GM18951 (cell line): ENCODE results near the gene COL26A1.
"Not testable (repeated sequence)": the region's sequence is repeated elsewhere in the genome, so short reads cannot be mapped to it uniquely, and the experiment has no call there.

ENCODE experiments used
- POLR2A ChIP-seq: IDR thresholded peaks from 4 replicates; pipeline ENCODE4 v1.6.1; 2011; ENCODE audit warnings: mild to moderate bottlenecking; ENCODE audit not compliant: insufficient read length, insufficient read depth; ENCODE audit errors: extremely low read depth
- in situ Hi-C: fragments of 300-500 bp; cut with MboI; formaldehyde crosslinking; loops from one replicate; pipeline ENCODE4 v1.12.0; 2022; ENCODE audit warnings: low sequenced_read_pairs, mixed read lengths, inconsistent platforms; ENCODE audit not compliant: unreplicated experiment

The COL26A1 gene

GRCh38 chr7:101594790-101595189 lies 232.1 kb downstream of the COL26A1 start:
- in situ Hi-C loops: no loop called here
- TF ChIP-seq POLR2A: no peak

GRCh38 chr7:101595246-101595645 lies 232.6 kb downstream of the COL26A1 start:
- in situ Hi-C loops: no loop called here
- no peak for TF ChIP-seq POLR2A

DNA sequence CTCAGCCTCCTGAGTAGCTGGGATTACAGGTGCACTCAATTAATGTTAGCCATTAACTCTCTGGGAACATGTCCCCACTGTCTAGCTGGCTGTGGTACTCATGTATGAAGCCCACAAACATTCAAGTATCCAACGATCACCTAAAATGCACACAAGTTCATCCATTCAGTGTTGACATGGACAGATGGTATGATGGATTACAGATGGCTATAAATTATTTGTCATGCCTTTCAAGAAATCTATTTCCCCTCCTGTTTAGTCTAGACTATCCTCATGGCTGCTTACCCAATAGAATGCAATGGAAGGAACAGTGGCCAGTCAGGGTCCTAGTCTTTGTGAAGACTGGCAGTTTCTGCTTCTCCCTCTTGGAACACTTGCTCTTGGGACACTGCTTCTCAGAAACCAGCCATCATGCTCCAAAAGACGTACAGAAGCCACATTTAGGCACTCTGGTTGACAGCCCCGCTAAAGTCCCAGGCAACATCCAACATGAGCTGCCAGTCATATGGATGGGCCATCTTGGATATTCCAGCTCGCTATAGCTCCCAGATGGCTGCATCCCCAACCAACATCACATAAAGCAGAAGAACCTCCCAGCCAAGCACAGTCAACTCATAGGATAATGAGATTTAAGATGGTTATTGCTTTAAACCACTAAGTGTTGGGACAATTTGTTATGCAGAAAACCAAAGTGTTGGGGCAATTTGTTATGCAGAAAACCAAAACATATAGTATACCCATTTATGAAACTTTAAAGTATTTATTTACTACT lies 233.3 kb downstream of the COL26A1 start:
- in situ Hi-C loops: no loop called here
- TF ChIP-seq POLR2A: no peak

DNA sequence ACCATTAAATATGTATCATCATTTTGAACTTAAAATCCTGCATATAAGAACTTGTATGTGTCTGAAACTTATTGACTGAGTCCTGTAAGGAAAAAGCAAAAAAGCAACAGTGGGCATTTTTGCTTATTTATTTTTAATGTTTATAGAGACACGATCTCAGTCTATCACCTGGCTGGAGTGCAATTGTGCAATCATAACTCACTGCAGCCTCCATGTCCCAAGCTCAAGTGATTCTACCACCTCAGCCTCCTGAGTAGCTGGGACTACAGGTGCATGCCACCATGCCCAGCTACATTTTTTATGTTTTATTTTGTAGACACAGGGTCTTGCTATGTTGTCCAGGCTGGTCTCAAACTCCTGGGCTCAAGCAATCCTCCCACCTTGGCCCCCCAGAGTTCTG lies 234.2 kb downstream of the COL26A1 start:
- in situ Hi-C loops: no loop called here
- no peak for TF ChIP-seq POLR2A

- in situ Hi-C loops: no loop called here
- no peak for TF ChIP-seq POLR2A
These were observed 235.3 kb downstream of the COL26A1 start for GRCh38 chr7:101597941-101598340.

GRCh38 chr7:101598422-101598985 lies 235.8 kb downstream of the COL26A1 start:
- no peak for TF ChIP-seq POLR2A
- in situ Hi-C loops: no loop called here

DNA sequence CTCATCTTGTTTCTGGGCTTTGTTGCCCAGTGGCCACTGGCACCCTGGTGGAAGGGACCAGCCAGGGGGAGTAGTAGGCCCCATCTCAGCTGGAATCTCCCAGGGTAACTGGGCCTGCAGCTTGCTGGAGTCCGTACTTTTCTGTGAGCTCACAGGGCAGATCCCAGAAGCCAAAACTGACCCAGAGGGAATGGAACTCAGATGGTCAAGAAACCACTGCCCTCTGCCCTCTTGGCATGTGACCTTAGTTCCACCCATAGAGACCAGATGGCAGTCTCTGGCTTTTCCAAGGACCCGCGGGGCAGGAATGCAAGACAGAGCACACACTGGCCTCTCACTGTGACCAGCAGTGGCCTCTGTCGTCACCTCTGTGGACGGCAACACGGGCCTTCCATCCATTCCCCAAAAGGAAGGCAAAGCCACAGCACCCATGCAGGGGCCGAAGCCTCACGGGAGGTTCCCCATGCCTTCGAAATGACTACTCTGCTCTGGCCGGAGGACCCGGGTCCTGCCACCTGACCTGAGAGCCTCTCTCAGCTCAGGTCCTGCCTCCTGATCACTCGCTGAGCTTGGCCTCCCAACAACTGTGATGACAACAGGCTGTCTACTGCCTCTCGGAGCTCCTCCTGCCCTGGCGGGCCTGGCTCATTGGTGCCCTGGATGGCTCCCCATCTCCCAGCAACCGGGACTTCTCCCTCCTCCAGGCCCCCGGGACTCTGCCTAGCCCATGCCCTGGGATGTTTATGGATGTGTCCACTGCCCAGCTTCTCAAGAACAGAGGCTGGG lies 236.5 kb downstream of the COL26A1 start:
- TF ChIP-seq POLR2A: no peak
- in situ Hi-C loops: no loop called here

GRCh38 chr7:101599787-101600186 lies 237.1 kb downstream of the COL26A1 start:
- in situ Hi-C loops: no loop called here
- TF ChIP-seq POLR2A: no peak

- TF ChIP-seq POLR2A: no peak
- in situ Hi-C loops: no loop called here
These were observed 239.4 kb downstream of the COL26A1 start for GRCh38 chr7:101602082-101602481.

- in situ Hi-C loops: no loop called here
- TF ChIP-seq POLR2A: no peak
These were observed 240.0 kb downstream of the COL26A1 start for GRCh38 chr7:101602484-101603241.

DNA sequence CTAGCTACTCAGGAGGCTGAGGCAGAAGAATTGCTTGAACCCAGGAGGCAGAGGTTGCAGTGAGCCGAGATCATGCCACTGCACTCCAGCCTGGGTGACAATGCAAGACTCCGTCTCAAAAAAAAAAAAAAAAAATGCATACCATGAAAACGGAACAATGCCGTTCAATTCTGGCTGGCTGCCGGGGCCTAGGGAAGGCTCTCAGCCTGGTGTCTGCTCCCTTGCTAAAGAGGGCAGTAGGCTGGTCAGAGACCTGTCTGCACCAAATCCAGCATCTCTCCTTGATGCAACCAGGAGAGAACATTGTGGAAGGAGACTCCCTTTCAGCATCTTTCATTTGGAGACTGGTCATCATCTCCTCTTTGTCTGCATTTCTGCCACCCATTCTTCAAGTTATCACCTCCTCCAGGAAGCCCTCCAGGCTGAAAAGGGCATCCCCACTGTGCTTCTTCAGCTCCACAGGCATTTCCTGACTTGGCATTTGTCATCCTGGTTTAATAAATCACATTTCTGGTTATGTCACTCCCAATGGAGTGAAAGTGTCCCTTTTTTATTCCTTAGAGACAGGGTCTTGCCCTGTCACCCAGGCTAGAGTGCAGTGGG lies 241.8 kb downstream of the COL26A1 start:
- in situ Hi-C loops: no loop called here
- TF ChIP-seq POLR2A: no peak

- in situ Hi-C loops: not testable (repeated sequence)
These were observed 242.3 kb downstream of the COL26A1 start for GRCh38 chr7:101604934-101605332.
